HepG2 (cell line): ENCODE results near the gene DYNC1LI2. TPM values are rescaled to one million over a fixed set of nuclear protein-coding genes. Genes with fewer than 3 reads are reported as not detected.

Experiments used
- ATF2 ChIP-seq: sonication (generic); formaldehyde crosslinking; IDR thresholded peaks from 2 replicates; pipeline ENCODE4 v1.4.0; 2020; ENCODE audit warnings: missing genetic modification reagents
- CBX5 ChIP-seq: sonication (generic); formaldehyde crosslinking; IDR thresholded peaks from 2 replicates; pipeline ENCODE4 v1.4.0; 2020; ENCODE audit warnings: missing genetic modification reagents, borderline replicate concordance
- CREBL2 ChIP-seq: sonication (generic); formaldehyde crosslinking; IDR thresholded peaks from 2 replicates; pipeline ENCODE4 v1.8.1; 2023; ENCODE audit warnings: missing genetic modification reagents, mild to moderate bottlenecking, borderline replicate concordance
- DNMT3B ChIP-seq: conservative IDR thresholded peaks from 2 replicates; pipeline ENCODE4 v1.6.1; 2016; ENCODE audit warnings: missing biosample characterization, control low read depth
- E2F1 ChIP-seq: sonication (generic); formaldehyde crosslinking; IDR thresholded peaks from 2 replicates; pipeline ENCODE4 v1.5.0; 2020; ENCODE audit warnings: missing genetic modification reagents
- EHMT2 ChIP-seq: fragments of 200-600 bp; sonication (generic); IDR thresholded peaks from 2 replicates; pipeline ENCODE4 v1.7.0; 2017; ENCODE audit warnings: antibody characterized with exemption, low read depth, low read length, borderline replicate concordance
- FLYWCH1 ChIP-seq: sonication (generic); formaldehyde crosslinking; IDR thresholded peaks from 2 replicates; pipeline ENCODE4 v1.8.1; 2023; ENCODE audit warnings: mild to moderate bottlenecking, missing genetic modification reagents
- FOXK1 ChIP-seq: sonication (generic); formaldehyde crosslinking; IDR thresholded peaks from 2 replicates; pipeline ENCODE4 v1.4.0; 2020; ENCODE audit warnings: low read depth, missing genetic modification reagents, borderline replicate concordance
- FOXK2 ChIP-seq: fragments of 450-650 bp; IDR thresholded peaks from 2 replicates; pipeline ENCODE4 v1.6.1; 2016
- GABPB1 ChIP-seq: IDR thresholded peaks from 2 replicates; pipeline ENCODE4 v1.6.1; 2016; ENCODE audit warnings: mild to moderate bottlenecking, missing genetic modification reagents, moderate library complexity, missing compliant biosample characterization
- HNRNPLL ChIP-seq: fragments of 200-400 bp; formaldehyde crosslinking; IDR thresholded peaks from 2 replicates; pipeline ENCODE4 v1.6.1; 2017; ENCODE audit warnings: mild to moderate bottlenecking, low read depth, low read length; ENCODE audit not compliant: poor library complexity, severe bottlenecking
- KLF15 ChIP-seq: sonication (generic); formaldehyde crosslinking; IDR thresholded peaks from 2 replicates; pipeline ENCODE4 v1.8.1; 2023; ENCODE audit warnings: borderline replicate concordance, mild to moderate bottlenecking, inconsistent platforms, missing genetic modification reagents, mixed read lengths
- NFYC ChIP-seq: IDR thresholded peaks from 2 replicates; pipeline ENCODE4 v1.6.1; 2016; ENCODE audit warnings: missing genetic modification reagents, missing compliant biosample characterization
- ONECUT2 ChIP-seq: sonication (generic); formaldehyde crosslinking; IDR thresholded peaks from 2 replicates; pipeline ENCODE4 v1.4.0; 2020; ENCODE audit warnings: missing genetic modification reagents
- PCBP1 ChIP-seq: fragments of 200-400 bp; formaldehyde crosslinking; IDR thresholded peaks from 2 replicates; pipeline ENCODE4 v1.6.1; 2017; ENCODE audit warnings: mild to moderate bottlenecking, low read depth, low read length, borderline replicate concordance
- REPIN1 ChIP-seq: sonication (generic); formaldehyde crosslinking; IDR thresholded peaks from 2 replicates; pipeline ENCODE4 v1.8.0; 2022; ENCODE audit warnings: missing genetic modification reagents, low read depth, mild to moderate bottlenecking, borderline replicate concordance
- RFX1 ChIP-seq: fragments of 450-650 bp; IDR thresholded peaks from 2 replicates; pipeline ENCODE4 v1.6.1; 2017
- SSRP1 ChIP-seq: IDR thresholded peaks from 2 replicates; pipeline ENCODE4 v1.6.1; 2016; ENCODE audit warnings: control low read depth
- YEATS2 ChIP-seq: sonication (generic); formaldehyde crosslinking; IDR thresholded peaks from 2 replicates; pipeline ENCODE4 v1.4.0; 2020; ENCODE audit warnings: missing genetic modification reagents, borderline replicate concordance
- ZNF431 ChIP-seq: sonication (generic); formaldehyde crosslinking; IDR thresholded peaks from 2 replicates; pipeline ENCODE4 v1.9.0; 2022; ENCODE audit warnings: missing genetic modification reagents, low read depth, mild to moderate bottlenecking, borderline replicate concordance
- ZNF577 ChIP-seq: sonication (generic); formaldehyde crosslinking; IDR thresholded peaks from 2 replicates; pipeline ENCODE4 v1.4.0; 2020; ENCODE audit warnings: mild to moderate bottlenecking, low read depth, missing genetic modification reagents, borderline replicate concordance
- ZNF652 ChIP-seq: IDR thresholded peaks from 2 replicates; pipeline ENCODE4 v1.6.1; 2016; ENCODE audit warnings: low read depth, borderline replicate concordance
- ZNF660 ChIP-seq: sonication (generic); formaldehyde crosslinking; IDR thresholded peaks from 2 replicates; pipeline ENCODE4 v1.5.1; 2020; ENCODE audit warnings: mild to moderate bottlenecking, low read depth, missing genetic modification reagents, borderline replicate concordance
- ZNF780A ChIP-seq: sonication (generic); formaldehyde crosslinking; IDR thresholded peaks from 2 replicates; pipeline ENCODE4 v1.8.0; 2022; ENCODE audit warnings: mild to moderate bottlenecking, missing genetic modification reagents, moderate library complexity
- ZNF800 ChIP-seq: sonication (generic); formaldehyde crosslinking; IDR thresholded peaks from 2 replicates; pipeline ENCODE4 v1.4.0; 2020; ENCODE audit warnings: missing genetic modification reagents
- polyA plus RNA-seq, 8 experiments: library from polyadenylated mRNA; depleted of rRNA in 3 of 8; stranded (reverse) in 7 of 8; unstranded in 1 of 8; fragments of >200 nt; fragmentation: Illumina TruSeq in 4 of 8; extraction: Trizol in 4 of 8; gene quantifications; 2 replicates each; pipeline versions ENCODE4 v1.2.1 to v1.2.3, GENCODE V29; 2011 to 2016; ENCODE audit warnings: low read depth in 4 of 8, missing spikeins in 1 of 8, mixed read lengths in 1 of 8; ENCODE audit not compliant: insufficient read depth in 1 of 8
- total RNA-seq, 5 experiments: library from RNA; depleted of rRNA; stranded (reverse); fragments of >200 nt; fragmentation: Illumina TruSeq; extraction: Trizol; gene quantifications; 2 replicates each; pipeline ENCODE4 v1.2.3, GENCODE V29; 2016; ENCODE audit warnings: low read depth in 1 of 5

Gene DYNC1LI2
- total and polyA plus RNA-seq, 2 of the 13 experiments (the other 11 are each of a cell fraction or from before 2014, with no cell fraction given) = 65.5 to 135 TPM

GRCh38 chr16:66695935-66696668 lies 55.3 kb downstream of the DYNC1LI2 start (continued):
- TF ChIP-seq ATF2 = peak; percentile 30; the same call in 1 of the 2 replicates
- TF ChIP-seq KLF15 (CRISPR knock-in tag) = no peak
- no peak for TF ChIP-seq EHMT2
- TF ChIP-seq ZNF652 (CRISPR knock-in tag) = no peak
- TF ChIP-seq FOXK1 (CRISPR knock-in tag) = no peak
- no peak for TF ChIP-seq DNMT3B (CRISPR knock-in tag)
- no peak for TF ChIP-seq FOXK2
- no peak for TF ChIP-seq ZNF800 (CRISPR knock-in tag)
- TF ChIP-seq RFX1 = no peak
- TF ChIP-seq ZNF660 (CRISPR knock-in tag) = no peak
- no peak for TF ChIP-seq ZNF577 (CRISPR knock-in tag)
- no peak for TF ChIP-seq ZNF780A (CRISPR knock-in tag)
- 0 out of 2 replicates have a peak, but pooled peaks have one; percentile 7 for TF ChIP-seq REPIN1 (CRISPR knock-in tag)
- TF ChIP-seq HNRNPLL = peak; percentile 49
- no peak for TF ChIP-seq ONECUT2 (CRISPR knock-in tag)
- no peak for TF ChIP-seq SSRP1 (CRISPR knock-in tag)
- no peak for TF ChIP-seq NFYC (CRISPR knock-in tag)
- no peak for TF ChIP-seq FLYWCH1
- no peak for TF ChIP-seq CBX5 (CRISPR knock-in tag)
- no peak for TF ChIP-seq YEATS2
- TF ChIP-seq GABPB1 (CRISPR knock-in tag) = no peak; the same call in 1 of the 2 replicates
- TF ChIP-seq E2F1 (CRISPR knock-in tag) = no peak
- 0 out of 2 replicates have a peak, but pooled peaks have one; percentile 41 for TF ChIP-seq ZNF431 (CRISPR knock-in tag)
- TF ChIP-seq PCBP1 = no peak
- TF ChIP-seq CREBL2 (CRISPR knock-in tag) = no peak; the same call in 1 of the 2 replicates
